ENCODE measurements around the gene ACBD5.
"Not testable (repeated sequence)": the region's sequence is repeated elsewhere in the genome, so short reads cannot be mapped to it uniquely, and the experiment has no call there.

ACBD5 gene

GRCh38 chr10:27190508-27190907 is 50.1 kb downstream of the ACBD5 start:
- Histone ChIP-seq H3K4me1 (ENCODE audit: control insufficient read depth, insufficient read depth, low read length, poor library complexity, severe bottlenecking) (peaks cover 2% of the 10 kb centered on the region), H3K9me3 (ENCODE audit: control insufficient read depth, low read length) (no peaks in the 10 kb centered on the region), H3K27ac (ENCODE audit: low read depth, low read length, severe bottlenecking) (no peak overlapping the region), H3K4me3 (ENCODE audit: extremely low read depth, insufficient read depth, low read length, poor library complexity, severe bottlenecking) (no peak overlapping the region), H3K36me3 (ENCODE audit: control insufficient read depth, insufficient read depth, low read length) (peaks cover 12% of the 10 kb centered on the region)
- WGBS, 2 experiments (ENCODE audit: insufficient coverage in 2 of 2), result 100% methylated on average over 1 of the region's 2 CpGs; no CpG with 5 or more reads in 1 of the 2 experiments

GRCh38 chr10:27188897-27189296 is 51.7 kb downstream of the ACBD5 start:
- H3K36me3 ChIP-seq (ENCODE audit: control insufficient read depth, insufficient read depth, low read length), result peaks cover 24% of the 10 kb centered on the region
- no peak overlapping the region for H3K4me3 ChIP-seq (ENCODE audit: extremely low read depth, insufficient read depth, low read length, poor library complexity, severe bottlenecking)
- no peak overlapping the region for H3K27ac ChIP-seq (ENCODE audit: low read depth, low read length, severe bottlenecking)
- WGBS, 2 experiments (ENCODE audit: insufficient coverage in 2 of 2), result 88 to 100% methylated on average over 1 to 4 of the region's 4 CpGs
- no peaks in the 10 kb centered on the region for H3K9me3 ChIP-seq (ENCODE audit: control insufficient read depth, low read length)
- H3K4me1 ChIP-seq (ENCODE audit: control insufficient read depth, insufficient read depth, low read length, poor library complexity, severe bottlenecking), result peaks cover 2% of the 10 kb centered on the region

GRCh38 chr10:27188259-27188658 is 52.3 kb downstream of the ACBD5 start:
- Histone ChIP-seq H3K36me3 (ENCODE audit: control insufficient read depth, insufficient read depth, low read length) (peaks cover 31% of the 10 kb centered on the region), H3K4me1 (ENCODE audit: control insufficient read depth, insufficient read depth, low read length, poor library complexity, severe bottlenecking) (peaks cover 2% of the 10 kb centered on the region), H3K9me3 (ENCODE audit: control insufficient read depth, low read length) (no peaks in the 10 kb centered on the region), H3K27ac (ENCODE audit: low read depth, low read length, severe bottlenecking) (no peak overlapping the region), H3K4me3 (ENCODE audit: extremely low read depth, insufficient read depth, low read length, poor library complexity, severe bottlenecking) (no peak overlapping the region)
- 92% methylated on average over 1 of the region's 1 CpG; no CpG with 5 or more reads in 1 of the 2 experiments for WGBS, 2 experiments (ENCODE audit: insufficient coverage in 2 of 2)

GRCh38 chr10:27169849-27170248 is 70.7 kb downstream of the ACBD5 start:
- no peak overlapping the region for H3K4me3 ChIP-seq (ENCODE audit: extremely low read depth, insufficient read depth, low read length, poor library complexity, severe bottlenecking)
- H3K27ac ChIP-seq (ENCODE audit: low read depth, low read length, severe bottlenecking), result no peak overlapping the region
- WGBS, 2 experiments (ENCODE audit: insufficient coverage in 2 of 2), result 80% methylated on average over 2 of the region's 4 CpGs; no CpG with 5 or more reads in 1 of the 2 experiments
- no peaks in the 10 kb centered on the region for H3K9me3 ChIP-seq (ENCODE audit: control insufficient read depth, low read length)
- H3K4me1 ChIP-seq (ENCODE audit: control insufficient read depth, insufficient read depth, low read length, poor library complexity, severe bottlenecking), result no peaks in the 10 kb centered on the region
- peaks cover 90% of the 10 kb centered on the region for H3K36me3 ChIP-seq (ENCODE audit: control insufficient read depth, insufficient read depth, low read length)

- no peak overlapping the region for H3K27ac ChIP-seq (ENCODE audit: low read depth, low read length, severe bottlenecking)
- H3K4me1 ChIP-seq (ENCODE audit: control insufficient read depth, insufficient read depth, low read length, poor library complexity, severe bottlenecking), result no peaks in the 10 kb centered on the region
- H3K36me3 ChIP-seq (ENCODE audit: control insufficient read depth, insufficient read depth, low read length), result peaks cover 56% of the 10 kb centered on the region
These were observed 82.2 kb downstream of the ACBD5 start for GRCh38 chr10:27158421-27158820.

GRCh38 chr10:27157150-27157549 is 83.4 kb downstream of the ACBD5 start:
- H3K27ac ChIP-seq (ENCODE audit: low read depth, low read length, severe bottlenecking), result no peak overlapping the region
- peak overlapping the region; percentile 84 for H3K4me3 ChIP-seq (ENCODE audit: extremely low read depth, insufficient read depth, low read length, poor library complexity, severe bottlenecking)
- H3K9me3 ChIP-seq (ENCODE audit: control insufficient read depth, low read length), result no peaks in the 10 kb centered on the region
- H3K4me1 ChIP-seq (ENCODE audit: control insufficient read depth, insufficient read depth, low read length, poor library complexity, severe bottlenecking), result peaks cover 5% of the 10 kb centered on the region
- WGBS, 2 experiments (ENCODE audit: insufficient coverage in 2 of 2), result no CpG with 5 or more reads among the region's 2 CpGs
- H3K36me3 ChIP-seq (ENCODE audit: control insufficient read depth, insufficient read depth, low read length), result peaks cover 53% of the 10 kb centered on the region

More at GRCh38 chr10:27158421-27158820, 82.2 kb downstream of the ACBD5 start:
- Histone ChIP-seq H3K9me3 (ENCODE audit: control insufficient read depth, low read length) (no peaks in the 10 kb centered on the region), H3K4me3 (ENCODE audit: extremely low read depth, insufficient read depth, low read length, poor library complexity, severe bottlenecking) (no peak overlapping the region)

GRCh38 chr10:27156566-27156965 is 84.0 kb downstream of the ACBD5 start:
- not testable (repeated sequence) for H3K9me3 ChIP-seq (ENCODE audit: control insufficient read depth, low read length); H3K27ac ChIP-seq (ENCODE audit: low read depth, low read length, severe bottlenecking); H3K4me1 ChIP-seq (ENCODE audit: control insufficient read depth, insufficient read depth, low read length, poor library complexity, severe bottlenecking)
- Histone ChIP-seq H3K4me3 (ENCODE audit: extremely low read depth, insufficient read depth, low read length, poor library complexity, severe bottlenecking) (peak overlapping the region; percentile 84), H3K36me3 (ENCODE audit: control insufficient read depth, insufficient read depth, low read length) (peaks cover 47% of the 10 kb centered on the region)
- 61 to 71% methylated on average over 3 to 12 of the region's 17 CpGs for WGBS, 2 experiments (ENCODE audit: insufficient coverage in 2 of 2)

GRCh38 chr10:27155066-27155754 is 85.4 kb downstream of the ACBD5 start, which contains the start of gene MASTL:
MASTL (plus strand) TSS chr10:27155352; CDS start chr10:27155427, 75 bp downstream.
- H3K4me3 ChIP-seq (ENCODE audit: extremely low read depth, insufficient read depth, low read length, poor library complexity, severe bottlenecking), result peak within 1 kb of the TSS; percentile 84
- WGBS, 2 experiments (ENCODE audit: insufficient coverage in 2 of 2), result 0% methylated on average over 29 to 44 of the region's 55 CpGs
- peaks cover 5% of the 10 kb centered on the region for H3K4me1 ChIP-seq (ENCODE audit: control insufficient read depth, insufficient read depth, low read length, poor library complexity, severe bottlenecking)
- H3K9me3 ChIP-seq (ENCODE audit: control insufficient read depth, low read length), result no peaks in the 10 kb centered on the region
- peaks cover 40% of the 10 kb centered on the region for H3K36me3 ChIP-seq (ENCODE audit: control insufficient read depth, insufficient read depth, low read length)
- peak within 1 kb of the TSS; percentile 98 for H3K27ac ChIP-seq (ENCODE audit: low read depth, low read length, severe bottlenecking)

- WGBS, 2 experiments (ENCODE audit: insufficient coverage in 2 of 2), result 1% methylated on average over 17 of the region's 18 CpGs
- H3K27ac ChIP-seq (ENCODE audit: low read depth, low read length, severe bottlenecking), result peak overlapping the region; percentile 98
These were observed 86.8 kb downstream of the ACBD5 start for GRCh38 chr10:27153845-27154193.

GRCh38 chr10:27153329-27153728 is 87.3 kb downstream of the ACBD5 start:
- Histone ChIP-seq H3K36me3 (ENCODE audit: control insufficient read depth, insufficient read depth, low read length) (peaks cover 36% of the 10 kb centered on the region), H3K4me1 (ENCODE audit: control insufficient read depth, insufficient read depth, low read length, poor library complexity, severe bottlenecking) (peaks cover 5% of the 10 kb centered on the region), H3K4me3 (ENCODE audit: extremely low read depth, insufficient read depth, low read length, poor library complexity, severe bottlenecking) (peak overlapping the region; percentile 84), H3K9me3 (ENCODE audit: control insufficient read depth, low read length) (no peaks in the 10 kb centered on the region), H3K27ac (ENCODE audit: low read depth, low read length, severe bottlenecking) (peak overlapping the region; percentile 98)
- WGBS, 2 experiments (ENCODE audit: insufficient coverage in 2 of 2), result 0% methylated on average over 1 to 2 of the region's 6 CpGs

More at GRCh38 chr10:27153845-27154193, 86.8 kb downstream of the ACBD5 start:
- Histone ChIP-seq H3K36me3 (ENCODE audit: control insufficient read depth, insufficient read depth, low read length) (peaks cover 36% of the 10 kb centered on the region), H3K9me3 (ENCODE audit: control insufficient read depth, low read length) (no peaks in the 10 kb centered on the region), H3K4me3 (ENCODE audit: extremely low read depth, insufficient read depth, low read length, poor library complexity, severe bottlenecking) (peak overlapping the region; percentile 84), H3K4me1 (ENCODE audit: control insufficient read depth, insufficient read depth, low read length, poor library complexity, severe bottlenecking) (peaks cover 5% of the 10 kb centered on the region)

- Histone ChIP-seq H3K4me3 (ENCODE audit: extremely low read depth, insufficient read depth, low read length, poor library complexity, severe bottlenecking) (peak overlapping the region; percentile 84), H3K36me3 (ENCODE audit: control insufficient read depth, insufficient read depth, low read length) (peaks cover 37% of the 10 kb centered on the region), H3K27ac (ENCODE audit: low read depth, low read length, severe bottlenecking) (no peak overlapping the region), H3K4me1 (ENCODE audit: control insufficient read depth, insufficient read depth, low read length, poor library complexity, severe bottlenecking) (peaks cover 5% of the 10 kb centered on the region), H3K9me3 (ENCODE audit: control insufficient read depth, low read length) (no peaks in the 10 kb centered on the region)
These were observed 87.9 kb downstream of the ACBD5 start for GRCh38 chr10:27152687-27153086.
